Activated CD8-positive, alpha-beta T cell treated with anti-CD3 and anti-CD28 coated beads for 36 hours (primary cell): ENCODE data around the gene NLGN3. TPM values are rescaled to one million over a fixed set of nuclear protein-coding genes. Genes with fewer than 3 reads are reported as not detected.
A peak's percentile ranks its signal among the peaks of the same experiment; 100 is the strongest.

ENCODE experiments used
- ATAC-seq: fragments of 200-7000 bp; cut with Tn5 transposase; one replicate; pipeline ENCODE4 v1.10.0; 2021; ENCODE audit warnings: mild to moderate bottlenecking, moderate library complexity
- CTCF ChIA-PET: fragments of 350-600 bp; sonication (Branson Sonifier 250); formaldehyde crosslinking; loops from one replicate; lab custom pipeline; 2021; ENCODE audit warnings: antibody characterized with exemption; lab: Charles Lee
- POLR2A ChIA-PET: fragments of 350-600 bp; sonication (Branson Sonifier 250); formaldehyde crosslinking; loops from one replicate; lab custom pipeline; 2021; ENCODE audit warnings: antibody characterized with exemption; lab: Charles Lee
- DNase-seq: peaks from one replicate; pipeline ENCODE4 v3.0.0-alpha.2; 2020
- H3K27ac Mint-ChIP-seq: one replicate; pipeline ENCODE4 v1.8.0; 2021; ENCODE audit warnings: mild to moderate bottlenecking, mixed read lengths
- H3K27me3 Mint-ChIP-seq: one replicate; pipeline ENCODE4 v1.8.0; 2021; ENCODE audit warnings: mixed read lengths
- H3K36me3 Mint-ChIP-seq: one replicate; pipeline ENCODE4 v1.8.0; 2021; ENCODE audit warnings: low read depth, mixed read lengths
- H3K4me1 Mint-ChIP-seq: one replicate; pipeline ENCODE4 v1.8.0; 2021; ENCODE audit warnings: low read depth, mixed read lengths
- H3K4me3 Mint-ChIP-seq: one replicate; pipeline ENCODE4 v1.8.0; 2021; ENCODE audit warnings: mild to moderate bottlenecking, moderate library complexity, mixed read lengths
- H3K9me3 Mint-ChIP-seq: one replicate; pipeline ENCODE4 v1.8.0; 2021; ENCODE audit warnings: mixed read lengths
- CTCF ChIP-seq: fragments of 200-600 bp; IDR thresholded peaks from one replicate; pipeline ENCODE4 v1.8.0; 2022; ENCODE audit warnings: antibody characterized with exemption, mild to moderate bottlenecking
- intact Hi-C: fragments of 100-400 bp; cut with micrococcal nuclease; formaldehyde crosslinking; loops from one replicate; pipeline ENCODE4 v1.10.0; 2022
- total RNA-seq, 2 experiments: library from RNA; stranded (reverse); gene quantifications; one replicate each; pipeline ENCODE4 v1.2.3, GENCODE V29; 2021

The NLGN3 gene
- total RNA-seq, 2 experiments from 2014 or later = 0.54 to 0.63 TPM

- no peak for DNase-seq
- H3K27ac Mint-ChIP-seq = peak overlapping the region; percentile 69
- ChIA-PET POLR2A (interaction anchor here (1.5 to 1.6 kb wide), 2 partner anchors 83 to 111 kb away, joined by 3 read pairs; no protein-coding TSS in a partner anchor), CTCF (no interaction called here)
- no peak for ATAC-seq
- H3K27me3 Mint-ChIP-seq = no peaks in the 10 kb centered on the region
- no peak for TF ChIP-seq CTCF
- intact Hi-C loops = loop anchor here (5.0 kb wide), 1 partner anchor 88 kb away; the partner anchor contains the start of gene FOXO4
- peaks cover 14% of the 10 kb centered on the region for H3K4me1 Mint-ChIP-seq
- H3K36me3 Mint-ChIP-seq = no peaks in the 10 kb centered on the region
- no peaks in the 10 kb centered on the region for H3K9me3 Mint-ChIP-seq
- no peak overlapping the region for H3K4me3 Mint-ChIP-seq
These were observed 40.3 kb downstream of the NLGN3 start for GRCh38 chrX:71184803-71185495.

GRCh38 chrX:71191248-71191647 lies 46.6 kb downstream of the NLGN3 start:
- no peak for TF ChIP-seq CTCF
- H3K27me3 Mint-ChIP-seq = no peaks in the 10 kb centered on the region
- peak overlapping the region; percentile 29 for H3K27ac Mint-ChIP-seq
- intact Hi-C loops = loop anchor here (10.0 kb wide), 2 partner anchors 64 to 94 kb away; partner anchors contain the start of genes NONO and ZMYM3
- ChIA-PET CTCF (no interaction called here), POLR2A (interaction anchor here (0.8 to 0.9 kb wide), 2 partner anchors 9 kb away, joined by 3 to 4 read pairs; no protein-coding TSS in a partner anchor)
- ATAC-seq (no peak), DNase-seq (no peak)
- H3K36me3 Mint-ChIP-seq = peaks cover 6% of the 10 kb centered on the region
- H3K4me3 Mint-ChIP-seq = no peak overlapping the region
- H3K4me1 Mint-ChIP-seq = peaks cover 20% of the 10 kb centered on the region
- no peaks in the 10 kb centered on the region for H3K9me3 Mint-ChIP-seq

GRCh38 chrX:71195964-71196649 lies 51.5 kb downstream of the NLGN3 start:
- CTCF ChIA-PET = interaction anchor here (2.0 to 2.3 kb wide), 3 partner anchors 14 to 88 kb away, joined by 5 to 8 read pairs (median 7); partner anchors contain the start of genes NONO and ZMYM3
- no peaks in the 10 kb centered on the region for H3K9me3 Mint-ChIP-seq
- H3K27me3 Mint-ChIP-seq = no peaks in the 10 kb centered on the region
- ATAC-seq (peak; percentile 89), DNase-seq (peak; percentile 36)
- peaks cover 25% of the 10 kb centered on the region for H3K4me1 Mint-ChIP-seq
- H3K4me3 Mint-ChIP-seq = peak overlapping the region; percentile 79
- peaks cover 8% of the 10 kb centered on the region for H3K36me3 Mint-ChIP-seq
- no peak for TF ChIP-seq CTCF
- H3K27ac Mint-ChIP-seq = peak overlapping the region; percentile 92
- intact Hi-C loops = loop anchor here (10.0 kb wide), 2 partner anchors 59 to 89 kb away; partner anchors contain the start of genes NONO and ZMYM3
- POLR2A ChIA-PET = interaction anchor here (1.2 to 2.2 kb wide), 3 partner anchors 14 to 88 kb away, joined by 3 to 7 read pairs (median 5); partner anchors contain the start of genes NONO and ZMYM3

GRCh38 chrX:71198066-71198465 lies 53.4 kb downstream of the NLGN3 start:
- Mint-ChIP-seq H3K4me3 (peak overlapping the region; percentile 79), H3K4me1 (peaks cover 16% of the 10 kb centered on the region), H3K27ac (peak overlapping the region; percentile 87), H3K27me3 (no peaks in the 10 kb centered on the region), H3K9me3 (no peaks in the 10 kb centered on the region), H3K36me3 (peaks cover 8% of the 10 kb centered on the region)
- CTCF ChIA-PET = interaction anchor here (0.9 to 2.3 kb wide), 2 partner anchors 56 to 85 kb away, joined by 3 to 8 read pairs; partner anchors contain the start of genes NONO and ZMYM3
- intact Hi-C loops = loop anchor here (10.0 kb wide), 2 partner anchors 57 to 87 kb away; partner anchors contain the start of genes NONO and ZMYM3
- peak; percentile 24 for DNase-seq
- no peak for TF ChIP-seq CTCF
- POLR2A ChIA-PET = interaction anchor here (0.8 to 2.2 kb wide), 3 partner anchors 16 to 86 kb away, joined by 5 to 8 read pairs (median 7); partner anchors contain the start of genes NONO and ZMYM3
- ATAC-seq = peak; percentile 26
